HCT116 (cell line): ENCODE results near the gene AATF.

Experiments used
- CTCF ChIP-seq, 3 experiments: fragments of 200-600 bp in 1 of 3; sonication (generic) in 1 of 3; IDR thresholded peaks in 2 of 3; conservative IDR thresholded peaks in 1 of 3; 2 replicates each; pipeline ENCODE4 v1.5.1; 2012 to 2017; ENCODE audit warnings: low read depth in 2 of 3, low read length in 2 of 3, antibody characterized with exemption in 1 of 3, borderline replicate concordance in 1 of 3, control low read depth in 1 of 3, mild to moderate bottlenecking in 1 of 3, mixed read lengths in 1 of 3, mixed run types in 1 of 3, moderate library complexity in 1 of 3; ENCODE audit not compliant: insufficient read depth in 1 of 3
- EGR1 ChIP-seq: IDR thresholded peaks from 2 replicates; pipeline ENCODE4 v1.6.1; 2012; ENCODE audit warnings: low read depth
- EZH2 ChIP-seq: fragments of 200-600 bp; sonication (generic); IDR thresholded peaks from 2 replicates; pipeline ENCODE4 v1.6.1; 2017; ENCODE audit warnings: antibody characterized with exemption, mixed run types
- EZH2phosphoT487 ChIP-seq: fragments of 200-600 bp; IDR thresholded peaks from 2 replicates; pipeline ENCODE4 v1.6.1; 2018; ENCODE audit warnings: antibody characterized with exemption, borderline replicate concordance
- JUND ChIP-seq: IDR thresholded peaks from 2 replicates; pipeline ENCODE4 v1.6.1; 2012
- MAX ChIP-seq: IDR thresholded peaks from 2 replicates; pipeline ENCODE4 v1.6.1; 2012
- POLR2AphosphoS5 ChIP-seq: IDR thresholded peaks from 2 replicates; pipeline ENCODE4 v1.6.1; 2011; ENCODE audit warnings: mild to moderate bottlenecking, low read depth, low read length, moderate library complexity
- RAD21 ChIP-seq: IDR thresholded peaks from 2 replicates; pipeline ENCODE4 v1.6.1; 2012; ENCODE audit warnings: low read depth, mild to moderate bottlenecking
- SP1 ChIP-seq: IDR thresholded peaks from 2 replicates; pipeline ENCODE4 v1.6.1; 2012; ENCODE audit warnings: low read depth
- YY1 ChIP-seq: IDR thresholded peaks from 2 replicates; pipeline ENCODE4 v1.6.1; 2011; ENCODE audit warnings: low read length, low read depth, moderate library complexity, mild to moderate bottlenecking; ENCODE audit not compliant: insufficient replicate concordance; ENCODE audit errors: extremely low read depth
- ZFX ChIP-seq: fragments of 450-650 bp; IDR thresholded peaks from 2 replicates; pipeline ENCODE4 v1.6.1; 2017
- ZNF274 ChIP-seq: fragments of 200-500 bp; sonication (Bioruptor generic); IDR thresholded peaks from 2 replicates; pipeline ENCODE4 v1.6.1; 2014; ENCODE audit warnings: mild to moderate bottlenecking, low read depth, low read length, inconsistent platforms

- TF ChIP-seq CTCF (IDR thresholded peaks at IDR 0.05 in 2 of 3, conservative IDR thresholded peaks at IDR 0.05 in 1 of 3; ENCODE audit: borderline replicate concordance in 1 of 3, insufficient read depth in 1 of 3, low read depth in 2 of 3, low read length in 2 of 3) (no peak), ZFX (no peak), EZH2 (no peak), RAD21 (no peak), SP1 (no peak), JUND (no peak), MAX (no peak), POLR2AphosphoS5 (no peak), YY1 (no peak), EZH2phosphoT487 (no peak), EGR1 (no peak), ZNF274 (no peak)
These were observed 115.5 kb downstream of the AATF start for GRCh38 chr17:37064206-37064605.
